ENCODE data around the gene CST11. TPM values are rescaled to one million over a fixed set of nuclear protein-coding genes. Genes with fewer than 3 reads are reported as not detected.

The CST11 gene
- total and polyA plus RNA-seq, 2 experiments from 2014 or later: not detected

DNA sequence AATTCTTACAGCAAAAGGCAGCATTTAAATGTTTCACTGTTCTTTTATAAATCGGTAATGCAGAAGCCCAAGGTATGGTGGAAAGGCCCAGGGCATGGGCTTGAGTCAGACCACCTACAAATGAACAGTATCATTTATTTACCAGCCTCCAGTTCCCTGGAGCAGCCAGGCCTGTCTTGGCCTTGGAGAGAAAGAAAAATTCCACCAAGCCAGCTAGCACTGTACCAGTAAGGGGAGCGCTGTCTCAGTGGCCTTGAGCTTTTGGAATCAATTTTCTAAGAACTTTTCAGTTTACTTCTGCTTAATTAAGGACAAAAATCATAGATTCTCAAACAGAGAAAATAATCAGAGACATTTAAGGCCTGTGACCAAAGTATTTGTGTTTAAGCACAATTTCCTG, 43.7 kb downstream of the CST11 start:
- DNase-seq (ENCODE audit: low read depth in 1 of 2, low spot score in 1 of 2): no peak
- Histone ChIP-seq H3K9me3 (ENCODE audit: low read depth) (no peaks in the 10 kb centered on the region), H3K4me1 (ENCODE audit: low read depth) (peaks cover 14% of the 10 kb centered on the region), H3K27ac (no peak overlapping the region), H3K4me3 (no peak overlapping the region), H3K27me3 (no peaks in the 10 kb centered on the region), H3K36me3 (no peaks in the 10 kb centered on the region)
- TF ChIP-seq, protein P1, sequence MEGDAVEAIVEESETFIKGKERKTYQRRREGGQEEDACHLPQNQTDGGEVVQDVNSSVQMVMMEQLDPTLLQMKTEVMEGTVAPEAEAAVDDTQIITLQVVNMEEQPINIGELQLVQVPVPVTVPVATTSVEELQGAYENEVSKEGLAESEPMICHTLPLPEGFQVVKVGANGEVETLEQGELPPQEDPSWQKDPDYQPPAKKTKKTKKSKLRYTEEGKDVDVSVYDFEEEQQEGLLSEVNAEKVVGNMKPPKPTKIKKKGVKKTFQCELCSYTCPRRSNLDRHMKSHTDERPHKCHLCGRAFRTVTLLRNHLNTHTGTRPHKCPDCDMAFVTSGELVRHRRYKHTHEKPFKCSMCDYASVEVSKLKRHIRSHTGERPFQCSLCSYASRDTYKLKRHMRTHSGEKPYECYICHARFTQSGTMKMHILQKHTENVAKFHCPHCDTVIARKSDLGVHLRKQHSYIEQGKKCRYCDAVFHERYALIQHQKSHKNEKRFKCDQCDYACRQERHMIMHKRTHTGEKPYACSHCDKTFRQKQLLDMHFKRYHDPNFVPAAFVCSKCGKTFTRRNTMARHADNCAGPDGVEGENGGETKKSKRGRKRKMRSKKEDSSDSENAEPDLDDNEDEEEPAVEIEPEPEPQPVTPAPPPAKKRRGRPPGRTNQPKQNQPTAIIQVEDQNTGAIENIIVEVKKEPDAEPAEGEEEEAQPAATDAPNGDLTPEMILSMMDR (IDR thresholded peaks at IDR 0.05; ENCODE audit: low read depth, low read length): no peak

DNA sequence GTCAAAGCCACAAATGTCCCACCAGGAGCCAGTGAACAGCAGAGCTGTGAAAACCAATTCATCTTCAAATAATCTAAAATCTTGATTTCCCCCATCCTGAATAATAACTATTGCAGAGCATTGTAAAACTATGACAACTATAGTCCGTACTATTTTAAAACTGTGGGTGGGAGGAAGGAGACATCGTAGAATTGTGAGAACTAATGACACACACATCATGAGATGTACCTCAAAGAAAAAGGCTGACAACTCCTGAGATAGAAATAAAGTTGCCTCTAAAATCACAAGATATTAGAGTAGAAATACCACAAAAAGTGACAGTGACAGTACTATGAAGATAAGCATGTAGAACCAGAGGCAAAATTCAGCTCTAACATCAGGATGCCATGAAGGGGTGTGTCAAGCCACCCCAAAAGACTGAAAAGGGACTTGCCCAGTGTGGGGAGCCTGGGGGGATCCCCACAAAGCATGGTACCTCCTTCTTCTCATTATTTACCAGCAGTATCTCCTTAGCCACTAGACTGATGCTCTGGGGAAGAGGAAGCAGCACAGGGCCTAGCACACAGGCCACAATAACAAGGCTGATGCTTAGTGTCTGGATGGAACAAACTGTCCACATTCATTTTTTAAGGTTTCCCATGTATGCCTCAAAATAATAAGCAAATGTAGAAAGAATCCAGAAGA, 44.8 kb downstream of the CST11 start:
- H3K4me1 ChIP-seq (ENCODE audit: low read depth): peaks cover 14% of the 10 kb centered on the region
- no peaks in the 10 kb centered on the region for H3K27me3 ChIP-seq
- no peaks in the 10 kb centered on the region for H3K36me3 ChIP-seq
- H3K9me3 ChIP-seq (ENCODE audit: low read depth): no peaks in the 10 kb centered on the region
- no peak overlapping the region for H3K4me3 ChIP-seq
- H3K27ac ChIP-seq: no peak overlapping the region
- no peak for DNase-seq (ENCODE audit: low read depth in 1 of 2, low spot score in 1 of 2)
- TF ChIP-seq, protein P1 (IDR thresholded peaks at IDR 0.05; ENCODE audit: low read depth, low read length): no peak

DNA sequence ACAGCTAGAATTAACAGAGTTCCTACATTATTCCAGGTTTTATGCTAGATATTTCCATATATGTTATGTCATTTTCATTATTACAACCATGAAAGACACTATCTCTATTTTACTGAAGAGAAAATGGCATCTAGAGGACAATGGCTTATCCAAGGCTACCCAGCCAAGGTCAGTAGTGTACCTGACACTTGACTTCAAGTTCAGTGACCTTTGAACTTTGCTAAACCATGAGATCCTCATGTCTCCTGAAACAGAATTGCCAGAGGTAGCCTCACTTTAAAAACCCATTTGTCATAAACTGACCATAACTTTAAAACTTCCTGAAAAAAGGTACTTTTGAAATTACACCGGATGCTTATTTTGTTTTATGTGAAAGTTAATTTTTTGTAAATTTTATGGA, 45.8 kb downstream of the CST11 start:
- TF ChIP-seq, protein P1 (IDR thresholded peaks at IDR 0.05; ENCODE audit: low read depth, low read length): no peak
- no peaks in the 10 kb centered on the region for H3K36me3 ChIP-seq
- H3K9me3 ChIP-seq (ENCODE audit: low read depth): no peaks in the 10 kb centered on the region
- no peak overlapping the region for H3K4me3 ChIP-seq
- no peak overlapping the region for H3K27ac ChIP-seq
- no peak for DNase-seq (ENCODE audit: low read depth in 1 of 2, low spot score in 1 of 2)
- H3K4me1 ChIP-seq (ENCODE audit: low read depth): peaks cover 7% of the 10 kb centered on the region
- H3K27me3 ChIP-seq: no peaks in the 10 kb centered on the region

DNA sequence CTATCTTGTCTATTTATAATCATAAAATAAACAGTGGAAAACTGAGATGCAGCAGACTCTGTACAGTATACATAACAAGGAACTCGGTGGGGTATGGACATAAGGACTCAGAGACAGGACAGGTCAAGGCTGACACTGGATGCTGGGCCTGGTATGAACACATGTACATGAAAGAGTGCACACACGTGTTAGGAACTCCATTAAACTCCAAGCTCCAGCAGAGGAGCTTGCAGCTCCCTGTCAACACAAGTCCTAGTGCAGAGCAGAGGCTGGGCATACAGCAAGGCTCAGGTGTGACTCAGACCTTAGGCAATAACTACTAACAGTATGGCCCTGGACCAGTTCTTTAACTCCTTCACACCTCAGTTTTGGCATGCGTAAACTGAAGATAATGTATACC, 48.5 kb downstream of the CST11 start:
- peak in 1 of 2 donors; percentile 55 for DNase-seq (ENCODE audit: low read depth in 1 of 2, low spot score in 1 of 2)
- Histone ChIP-seq H3K4me1 (ENCODE audit: low read depth) (peaks cover 14% of the 10 kb centered on the region), H3K27ac (no peak overlapping the region), H3K27me3 (no peaks in the 10 kb centered on the region), H3K36me3 (no peaks in the 10 kb centered on the region), H3K4me3 (no peak overlapping the region), H3K9me3 (ENCODE audit: low read depth) (no peaks in the 10 kb centered on the region)
- TF ChIP-seq, protein P1 (IDR thresholded peaks at IDR 0.05; ENCODE audit: low read depth, low read length): no peak

DNA sequence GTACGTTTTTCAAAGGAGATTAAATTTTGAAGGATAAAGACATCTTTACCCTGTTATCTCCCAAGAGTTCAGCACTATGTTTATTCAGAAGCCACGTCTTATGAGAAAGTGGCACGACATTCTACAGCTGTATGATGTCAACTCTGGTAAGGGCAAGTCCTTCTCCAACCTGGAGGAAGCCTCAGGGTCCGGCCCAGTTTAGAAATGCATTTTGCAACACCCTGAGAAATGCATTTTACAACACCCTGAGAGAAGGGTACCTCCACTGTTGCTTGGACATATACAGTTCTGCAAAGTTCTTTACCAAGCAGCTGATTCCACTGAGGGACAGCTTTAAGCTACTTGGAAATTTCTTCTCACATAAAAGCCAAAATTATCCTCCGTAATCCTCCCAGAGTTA, 48.9 kb downstream of the CST11 start:
- H3K4me1 ChIP-seq (ENCODE audit: low read depth): peaks cover 14% of the 10 kb centered on the region
- H3K4me3 ChIP-seq: no peak overlapping the region
- no peaks in the 10 kb centered on the region for H3K36me3 ChIP-seq
- TF ChIP-seq, protein P1 (IDR thresholded peaks at IDR 0.05; ENCODE audit: low read depth, low read length): no peak
- DNase-seq (ENCODE audit: low read depth in 1 of 2, low spot score in 1 of 2): peak in 1 of 2 donors; percentile 33
- no peaks in the 10 kb centered on the region for H3K9me3 ChIP-seq (ENCODE audit: low read depth)
- no peaks in the 10 kb centered on the region for H3K27me3 ChIP-seq
- H3K27ac ChIP-seq: no peak overlapping the region
